Activated T-cell treated with anti-CD3 and anti-CD28 coated beads for 4 hours (primary cell): ENCODE measurements around the gene TMCO5A.
"Not testable (repeated sequence)": the region's sequence is repeated elsewhere in the genome, so short reads cannot be mapped to it uniquely, and the experiment has no call there.

Experiments
- DNase-seq: peaks from one replicate; pipeline ENCODE4 v3.0.0-alpha.2; 2020

Gene TMCO5A

DNA sequence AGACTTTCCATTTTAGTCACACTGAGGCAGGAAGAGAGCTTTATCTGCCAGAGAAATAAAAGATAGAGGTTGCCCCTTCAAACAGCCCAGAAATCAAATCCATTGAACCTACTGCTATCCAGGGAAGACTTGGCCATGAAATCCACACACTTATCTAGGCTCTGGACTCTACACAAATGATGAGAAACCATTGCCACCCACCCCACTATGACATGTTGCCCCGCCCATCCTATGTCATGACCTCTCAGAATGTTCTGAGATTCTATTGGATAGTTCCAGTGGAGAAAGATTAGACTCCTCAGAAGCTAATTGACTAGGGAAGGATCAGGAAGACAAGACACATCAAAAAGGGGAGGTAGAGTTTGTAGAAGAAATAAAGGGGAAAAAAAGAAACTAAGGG is at the start of gene TMCO5A:
TMCO5A (plus strand) TSS at position 301 of the 400 bp plus-strand sequence. CDS start 1,684 bp downstream, outside the sequence.
- no peak for DNase-seq

DNA sequence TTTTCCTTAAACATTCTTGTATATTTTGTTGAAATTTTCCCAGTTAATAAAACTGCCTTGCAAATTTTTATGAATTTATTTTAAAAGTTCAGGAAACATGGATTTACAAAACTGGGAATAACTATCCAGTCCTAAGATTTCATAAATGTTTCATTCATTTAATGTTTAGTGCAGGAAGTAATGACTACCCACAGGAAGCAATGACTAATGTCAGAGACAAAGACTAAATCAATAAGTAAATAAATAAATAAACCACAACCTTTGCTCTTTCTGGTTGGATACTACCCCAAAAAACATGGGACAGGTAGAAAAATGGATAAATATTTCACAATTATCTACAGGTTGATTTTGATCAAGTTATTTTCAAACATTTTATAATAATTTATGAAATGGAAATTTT is 48.8 kb upstream of the TMCO5A start:
- no peak for DNase-seq

DNA sequence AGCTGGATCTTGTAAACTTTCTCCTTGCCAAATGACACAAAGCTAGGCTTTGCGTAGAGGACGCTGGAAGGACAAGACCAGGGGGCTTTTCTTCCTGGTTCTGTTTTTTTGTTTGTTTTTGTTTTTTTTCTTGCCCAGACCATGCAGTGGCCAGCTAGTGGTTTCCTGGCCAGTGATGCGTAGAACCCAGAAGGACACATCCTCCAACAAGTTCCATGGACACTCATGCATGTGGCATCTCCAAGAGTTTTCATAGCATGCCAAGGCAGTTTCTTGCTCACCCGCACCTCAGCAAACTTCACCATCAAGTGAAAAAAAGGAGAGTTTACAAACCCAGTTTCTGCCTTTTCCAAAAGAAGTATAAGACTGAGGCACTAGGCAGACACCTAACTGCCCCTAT is 46.1 kb upstream of the TMCO5A start:
- DNase-seq: no peak

DNA sequence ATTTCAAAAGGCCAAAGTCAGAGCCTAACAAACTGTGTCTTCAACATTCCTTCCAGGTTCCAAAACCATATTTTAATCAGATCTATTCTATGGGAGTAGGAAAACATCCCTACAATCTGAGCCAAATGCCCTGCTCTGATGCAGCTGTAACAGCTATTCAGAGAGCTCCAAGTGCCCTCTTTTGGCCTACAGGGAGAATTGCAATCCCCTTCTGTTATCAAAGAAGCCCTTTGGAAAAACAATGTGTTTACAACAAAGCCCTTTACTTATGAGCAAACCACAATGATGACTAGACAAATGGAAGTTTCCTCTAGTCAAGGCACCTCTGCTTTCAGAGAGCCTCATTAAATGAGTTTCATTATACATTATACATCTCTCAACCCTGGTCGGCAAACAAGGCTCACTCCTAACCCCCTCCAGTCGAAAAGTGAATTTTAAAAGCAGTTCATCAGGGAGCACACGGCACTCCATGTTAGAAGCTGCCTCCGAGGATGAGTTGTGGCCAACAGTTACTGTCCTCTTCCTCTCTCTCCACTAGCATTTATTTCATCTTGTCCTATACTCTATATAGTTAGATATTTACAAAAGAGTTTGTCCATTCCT is 42.6 kb upstream of the TMCO5A start:
- no peak for DNase-seq

DNA sequence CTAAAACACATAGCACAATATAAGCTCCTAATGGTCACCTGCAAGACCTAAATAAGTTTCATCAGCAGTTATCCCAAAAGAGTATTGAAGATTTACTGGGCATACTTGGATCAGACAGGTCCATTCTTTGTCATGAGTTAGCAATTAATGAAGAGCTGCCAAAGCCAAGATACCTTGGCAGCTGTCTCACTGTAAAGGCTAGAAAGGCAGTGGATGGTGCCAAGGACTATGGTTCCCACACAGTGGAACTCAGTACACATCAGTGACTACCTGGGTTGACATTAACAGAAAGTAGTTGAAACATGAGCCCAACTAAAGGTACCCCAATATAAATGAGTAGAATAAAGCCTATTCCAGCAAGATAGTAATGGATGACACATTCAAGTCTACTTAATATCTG is 41.1 kb upstream of the TMCO5A start:
- DNase-seq: no peak

DNA sequence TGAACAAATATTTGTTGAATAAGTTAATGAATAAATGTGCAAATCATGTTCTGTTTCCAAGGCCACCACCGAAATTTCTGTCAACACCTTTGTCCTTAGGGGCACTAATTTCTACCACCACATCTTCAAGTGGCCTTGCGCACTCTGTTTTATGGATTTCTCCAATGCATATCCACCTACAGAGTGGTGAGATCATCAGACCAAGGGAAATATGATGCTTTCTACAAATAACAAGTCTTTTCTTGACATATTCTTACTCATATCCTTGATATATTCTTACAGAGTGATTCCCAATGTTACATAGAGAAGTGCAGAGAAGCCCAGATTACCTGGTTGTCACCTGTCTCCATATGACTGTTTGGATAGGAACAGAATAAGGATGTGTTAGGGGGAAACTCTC is 36.1 kb upstream of the TMCO5A start:
- no peak for DNase-seq

DNA sequence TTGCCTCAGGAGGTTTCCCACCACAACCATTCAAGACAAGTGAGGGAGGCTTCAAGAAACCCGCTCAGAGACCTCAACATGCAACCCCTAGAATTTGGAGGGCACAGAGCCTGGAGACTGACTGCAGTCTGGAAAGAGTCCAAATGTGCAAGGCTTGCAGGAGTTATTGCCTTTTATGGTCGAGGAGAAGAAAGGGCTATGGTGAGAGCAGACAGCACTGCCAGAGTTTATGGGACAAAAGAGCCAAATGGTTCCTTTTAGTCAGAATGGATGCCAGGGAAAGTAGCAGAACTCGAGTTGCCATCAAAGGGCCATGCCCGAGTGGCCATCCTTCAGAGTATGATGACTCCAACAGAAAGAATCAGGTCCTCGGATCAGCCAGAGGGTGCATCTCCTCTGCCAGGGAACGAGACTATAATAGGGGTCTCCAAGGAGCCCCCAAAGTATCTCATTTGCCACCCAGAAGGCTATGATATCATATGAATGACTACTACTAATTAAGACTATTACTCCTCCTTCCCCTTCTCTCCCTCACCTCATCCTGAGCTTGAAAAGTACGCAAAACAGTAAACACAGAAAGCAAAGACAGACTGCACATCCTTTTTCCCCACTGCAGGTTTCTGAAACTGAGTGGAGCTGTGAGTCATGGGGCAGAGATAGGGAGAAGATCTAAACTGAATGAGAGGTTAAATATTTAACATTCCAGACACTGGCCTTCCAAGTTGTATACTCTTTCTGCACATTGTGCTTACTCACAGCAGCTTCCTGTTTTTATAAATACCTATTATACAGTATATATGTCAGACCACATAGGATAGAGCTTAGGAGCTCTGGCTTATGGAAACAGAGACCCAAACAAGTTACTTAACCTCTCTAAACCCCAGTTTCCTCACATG is 33.9 kb upstream of the TMCO5A start:
- DNase-seq: no peak

DNA sequence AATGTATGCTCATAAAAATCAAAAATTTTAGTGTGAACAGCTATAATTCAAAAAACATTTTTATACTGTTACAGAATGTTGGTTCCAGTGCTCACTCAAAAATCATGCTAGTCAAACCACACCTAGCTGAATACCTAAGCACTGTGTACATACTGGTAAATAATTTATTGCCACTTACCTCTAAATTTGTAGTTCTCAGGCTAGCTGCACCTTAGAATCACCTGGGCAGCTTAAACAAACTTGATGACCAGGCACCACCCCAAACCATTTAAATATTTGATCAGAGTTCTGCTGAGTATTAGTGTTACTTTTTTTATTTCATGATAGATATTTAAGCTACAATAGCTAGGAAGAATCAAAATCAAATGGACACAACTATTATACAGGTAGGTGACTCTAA is 32.3 kb upstream of the TMCO5A start:
- no peak for DNase-seq

DNA sequence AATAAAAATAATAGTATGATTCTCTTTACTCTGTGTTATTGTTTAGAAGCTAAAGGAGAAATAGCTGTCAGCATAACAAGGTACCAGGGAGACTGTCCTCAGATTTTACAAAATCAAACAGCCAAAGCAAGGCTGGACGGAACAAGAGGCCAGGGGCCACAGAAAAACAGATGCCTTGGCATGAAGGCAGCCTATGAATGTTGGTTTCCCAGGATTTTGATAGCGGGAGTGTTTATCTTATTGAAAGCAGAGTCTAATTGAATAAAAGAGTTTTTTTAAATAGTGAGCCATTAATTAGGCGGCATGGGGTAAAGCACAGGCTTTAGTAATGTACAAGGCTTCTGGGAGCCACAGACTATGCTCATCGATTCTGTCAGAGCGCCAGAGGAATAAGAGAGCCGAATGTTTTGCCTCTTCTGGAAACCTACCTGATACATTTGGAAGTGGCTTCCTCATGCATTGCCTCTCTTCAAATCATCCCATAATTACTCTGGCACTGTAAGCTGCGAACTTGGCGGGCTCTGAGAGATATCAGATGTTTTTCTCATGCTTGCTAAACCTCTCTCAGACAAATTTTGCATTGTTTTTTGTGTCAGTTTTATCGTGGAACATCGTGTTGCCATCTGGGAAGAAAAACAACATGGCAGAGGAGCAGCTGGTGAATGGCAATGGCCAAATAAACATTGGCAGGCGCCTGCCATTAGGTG is 30.4 kb upstream of the TMCO5A start:
- no peak for DNase-seq

DNA sequence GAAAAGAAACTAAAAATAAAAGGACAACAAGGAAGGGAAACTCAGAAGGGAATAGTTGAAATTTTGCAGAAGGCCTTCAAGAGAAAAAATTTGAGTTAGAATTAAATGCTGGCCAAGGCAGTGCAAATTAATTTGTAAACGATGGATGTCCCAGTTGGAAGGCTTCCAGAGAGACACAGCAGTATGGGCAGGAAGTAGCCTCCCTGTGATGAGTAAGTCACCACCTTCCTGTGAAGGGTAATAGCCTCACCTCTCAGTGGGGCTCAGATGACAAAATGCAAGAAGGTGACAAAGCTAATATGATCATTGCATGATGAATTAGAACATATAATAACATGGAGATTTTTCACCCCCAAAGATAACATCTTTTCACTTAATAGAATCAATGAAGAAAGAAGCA is 27.3 kb upstream of the TMCO5A start:
- DNase-seq: no peak

DNA sequence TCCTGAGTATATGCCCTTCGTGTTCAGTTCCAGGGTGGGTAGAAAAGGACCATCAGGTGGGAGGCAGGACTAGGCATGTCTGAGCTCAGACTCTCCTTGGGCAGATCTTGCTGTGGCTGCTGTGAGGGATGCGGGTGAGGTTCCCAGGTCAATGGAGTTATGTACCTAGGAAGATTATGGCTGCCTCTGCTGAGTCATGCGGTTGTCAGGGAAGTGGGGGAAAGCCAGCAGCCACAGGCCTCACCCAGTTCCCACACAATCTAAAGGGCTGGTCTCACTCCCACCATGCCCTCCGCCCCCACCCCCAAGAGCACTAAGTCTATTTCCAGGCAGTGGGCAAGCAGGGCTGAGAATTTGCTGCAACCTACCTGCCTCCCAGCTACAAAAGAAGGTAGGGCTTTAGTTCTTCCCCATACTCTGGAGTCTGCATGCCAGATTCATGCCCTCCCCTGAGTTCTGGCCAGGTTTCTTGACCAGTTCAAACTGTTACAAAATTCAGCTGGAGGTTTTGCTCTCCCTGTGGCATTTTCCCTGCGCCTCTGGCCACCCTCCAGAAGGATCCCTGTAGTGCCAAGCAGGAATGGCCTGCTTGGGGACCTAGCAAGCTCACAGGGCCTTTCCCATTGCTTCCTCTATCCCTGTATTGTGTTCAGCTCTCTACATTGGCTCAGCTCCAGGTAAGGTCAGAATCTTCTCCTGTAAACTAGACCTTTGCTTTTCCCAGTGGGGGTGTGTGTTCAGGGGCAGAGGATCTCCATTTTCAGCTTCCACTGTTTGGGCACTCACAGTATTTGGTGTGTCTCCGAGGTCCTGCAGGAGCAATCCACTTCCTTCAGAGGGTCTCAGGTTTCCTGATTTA is 12.7 kb upstream of the TMCO5A start:
- DNase-seq: no peak

DNA sequence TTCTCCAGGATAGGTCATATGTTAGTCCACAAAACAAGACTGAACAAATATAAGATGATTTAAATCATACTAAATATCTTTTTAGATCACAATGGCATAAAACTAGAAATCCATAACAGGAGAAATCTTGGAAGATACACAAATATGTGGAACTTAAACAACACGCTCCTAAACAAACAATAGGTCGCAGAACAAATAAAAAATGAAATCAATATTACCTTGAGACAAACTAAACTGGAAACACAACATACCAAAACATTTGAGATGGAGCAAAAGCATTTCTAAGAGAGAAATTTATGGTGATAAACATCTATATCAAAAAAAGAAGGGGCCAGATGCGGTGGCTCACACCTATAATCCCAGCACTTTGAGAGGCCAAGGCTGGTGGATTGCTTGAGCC is 8.3 kb upstream of the TMCO5A start:
- DNase-seq: no peak

DNA sequence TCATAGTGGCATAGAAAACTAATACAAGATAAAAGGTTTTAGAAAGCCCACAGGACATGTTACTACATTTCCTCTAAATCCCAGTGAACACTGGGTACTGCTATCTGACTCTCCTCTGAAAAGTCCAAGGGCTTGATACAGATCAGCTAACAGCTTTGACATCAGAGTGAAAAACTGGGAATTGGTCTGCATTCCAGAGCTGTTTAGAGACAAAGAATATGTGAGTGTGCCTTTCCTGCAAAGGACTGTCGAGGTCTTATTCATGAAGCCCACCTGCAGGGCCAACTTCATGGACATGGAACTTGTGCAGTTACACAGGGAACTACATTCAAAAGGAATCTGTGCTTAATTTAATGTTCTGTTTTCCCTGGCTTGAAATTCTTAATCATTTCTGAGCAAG is 5.2 kb upstream of the TMCO5A start:
- DNase-seq: no peak

DNA sequence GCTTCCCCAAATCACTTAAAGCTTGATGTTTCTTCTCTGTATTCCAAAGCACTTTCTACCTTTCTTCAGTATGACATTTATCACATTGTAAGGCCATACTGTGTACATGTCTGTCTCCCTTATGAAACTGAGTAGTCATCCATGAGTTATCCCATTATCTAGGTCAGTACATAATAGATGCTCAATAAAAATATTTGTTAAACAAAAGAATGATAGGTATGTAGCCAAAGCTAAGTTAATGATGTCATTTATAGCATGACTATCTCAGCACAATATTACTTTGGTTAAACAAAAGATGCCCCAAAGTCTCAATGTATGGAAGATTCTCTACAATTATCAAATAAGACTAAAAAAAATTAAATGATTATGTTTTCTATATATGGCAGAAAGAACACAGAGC is 3.1 kb upstream of the TMCO5A start:
- DNase-seq: no peak

DNA sequence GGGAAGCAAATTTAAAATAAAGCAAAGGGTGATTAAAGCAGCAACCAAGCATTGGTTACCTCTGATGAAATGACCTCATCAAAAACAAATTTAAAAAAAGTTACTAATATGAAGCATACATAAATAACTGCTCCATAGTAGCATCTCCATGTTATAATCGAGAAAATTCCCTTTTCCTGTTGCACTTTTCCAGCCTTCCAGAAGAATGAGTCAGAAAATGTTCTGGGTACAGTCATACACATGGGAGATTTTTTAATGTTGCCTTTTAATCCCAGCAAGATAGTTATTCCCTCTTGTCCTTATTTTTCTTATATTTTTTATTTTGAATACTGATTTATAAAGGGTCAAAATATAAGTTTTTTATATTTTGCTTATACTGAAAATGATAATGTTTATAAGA is 2.6 kb upstream of the TMCO5A start:
- DNase-seq: no peak

DNA sequence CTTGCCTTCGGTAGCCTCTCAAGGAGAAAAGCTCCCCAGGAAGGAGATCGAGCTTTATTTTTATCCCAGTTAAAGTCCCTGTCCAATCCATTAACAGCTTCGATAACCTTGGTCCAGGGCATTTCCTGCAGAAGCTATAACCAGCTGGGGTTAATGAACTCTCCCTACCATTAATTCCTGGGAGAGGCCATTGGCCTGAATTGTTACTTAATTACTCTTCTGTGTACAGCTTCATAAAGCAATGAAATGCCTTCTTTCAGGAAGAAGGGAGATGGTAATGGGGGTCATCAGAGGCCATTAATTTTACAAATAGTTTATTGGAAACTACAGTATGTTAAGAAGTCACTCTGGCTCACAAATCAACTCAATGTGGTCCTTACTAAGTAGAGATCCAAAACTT is 1.9 kb upstream of the TMCO5A start:
- DNase-seq: no peak

DNA sequence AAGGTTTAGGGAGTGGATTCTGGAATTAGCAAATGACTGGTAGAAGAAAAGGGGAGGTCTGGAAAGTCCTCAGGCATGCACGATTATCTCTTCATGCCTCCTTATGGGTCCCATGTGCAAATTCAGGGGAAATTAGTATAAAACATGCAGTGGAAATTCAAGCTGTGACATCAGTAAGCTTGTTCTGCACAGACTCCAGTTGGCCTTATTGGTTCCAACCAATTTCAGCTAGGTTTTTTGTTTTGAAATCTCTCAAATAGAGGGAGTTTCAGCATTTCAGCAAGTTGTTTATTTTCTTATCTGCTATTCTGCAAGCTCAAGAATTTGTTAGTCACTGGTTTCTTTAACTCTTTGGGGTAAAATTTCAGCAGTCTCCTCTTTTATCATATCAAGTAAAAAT is 774 bp upstream of the TMCO5A start:
- DNase-seq: no peak

DNA sequence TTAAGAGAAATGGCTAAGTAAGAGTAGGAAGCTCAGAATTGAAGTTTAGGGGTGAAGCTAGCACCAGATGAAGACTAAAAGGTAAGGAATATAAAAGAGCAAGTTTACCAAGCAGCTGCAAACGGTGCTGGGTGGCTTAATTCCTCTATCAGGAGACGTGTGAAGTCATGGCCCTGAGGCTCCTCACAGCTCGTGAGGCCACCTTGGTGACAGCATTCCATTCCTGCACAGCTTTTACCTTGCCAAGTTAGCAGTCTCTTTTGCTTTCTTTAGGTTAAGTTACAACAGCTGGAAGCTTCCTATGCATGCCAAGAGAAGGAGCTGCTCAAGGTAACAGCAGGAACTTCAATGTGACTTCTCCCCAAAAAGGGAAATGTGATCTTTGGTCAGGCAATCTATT is 6.4 kb downstream of the TMCO5A start:
- no peak for DNase-seq

DNA sequence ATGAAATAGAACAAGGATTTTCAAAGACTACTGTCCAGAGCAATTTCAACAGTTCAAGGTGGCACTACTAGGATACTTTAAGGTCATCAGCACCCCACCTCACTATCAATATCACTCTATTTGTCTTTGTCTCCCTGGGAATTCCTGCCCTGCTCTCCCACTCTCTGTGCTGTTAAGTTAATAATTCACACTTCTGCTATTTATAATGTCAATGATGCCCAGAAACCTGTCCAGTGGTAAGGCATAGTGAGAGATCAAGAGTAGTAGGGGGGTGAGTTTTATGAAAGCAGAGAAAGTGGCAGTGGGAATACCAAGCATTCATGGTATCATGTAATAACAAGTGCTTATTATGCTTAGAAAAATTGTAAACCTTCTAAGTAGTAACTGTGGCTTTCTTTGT is 7.3 kb downstream of the TMCO5A start:
- no peak for DNase-seq

DNA sequence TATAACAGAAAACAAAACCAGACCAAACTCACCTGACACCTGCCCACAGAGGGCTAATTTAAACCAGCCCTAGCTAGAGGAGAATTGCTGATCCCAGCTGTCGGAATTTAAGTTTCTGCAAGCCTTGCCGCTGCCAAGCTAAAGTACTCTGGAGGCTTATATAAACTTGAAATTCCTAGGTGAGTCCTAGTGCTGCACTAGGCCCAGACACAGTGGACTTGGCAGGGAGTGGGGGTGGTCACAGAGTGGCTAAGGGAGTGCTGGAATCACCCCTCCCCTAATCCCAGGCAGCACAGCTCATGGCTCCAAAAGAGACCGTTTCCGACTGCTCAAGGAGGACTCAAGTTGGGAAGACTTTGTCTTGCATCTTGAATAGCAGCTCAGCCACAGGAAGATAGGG is 17.6 kb downstream of the TMCO5A start:
- DNase-seq: no peak

DNA sequence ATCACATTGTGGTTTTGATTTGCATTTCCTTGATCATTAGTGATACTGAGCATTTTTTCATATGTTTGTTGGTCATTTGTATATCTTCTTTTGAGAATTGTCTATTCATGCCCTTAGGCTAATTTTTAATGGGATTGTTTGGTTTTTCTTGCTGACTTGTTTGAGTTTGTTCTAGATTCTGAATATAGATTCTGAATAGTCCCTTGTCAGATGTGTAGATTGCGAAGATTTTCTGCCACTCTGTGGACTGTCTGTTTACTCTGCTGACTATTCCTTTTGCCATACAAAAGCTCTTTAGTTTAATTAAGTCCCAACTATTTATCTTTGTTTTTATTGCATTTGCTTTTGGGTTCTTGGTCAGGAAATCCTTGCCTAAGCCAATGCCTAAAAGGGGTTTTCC is 26.3 kb downstream of the TMCO5A start:
- not testable (repeated sequence) for DNase-seq

DNA sequence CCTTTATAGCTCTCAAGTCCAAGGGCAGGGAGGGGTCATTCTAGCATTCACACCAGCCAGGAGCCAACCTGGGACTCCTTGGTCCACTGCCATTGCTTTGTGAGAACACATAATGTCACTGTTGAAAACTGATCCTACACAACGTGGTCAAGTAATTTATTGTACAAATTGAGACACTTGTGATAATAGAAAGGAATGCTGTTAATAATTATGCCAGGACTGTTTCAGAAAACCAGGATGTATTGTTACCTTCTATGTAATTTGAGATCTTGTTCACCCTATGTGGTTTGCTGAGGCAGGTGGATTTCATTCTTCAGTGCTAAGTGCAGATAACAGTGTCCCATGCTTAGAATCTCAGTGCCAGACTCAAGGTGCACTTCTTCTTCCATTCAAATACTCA is 33.3 kb downstream of the TMCO5A start:
- no peak for DNase-seq

DNA sequence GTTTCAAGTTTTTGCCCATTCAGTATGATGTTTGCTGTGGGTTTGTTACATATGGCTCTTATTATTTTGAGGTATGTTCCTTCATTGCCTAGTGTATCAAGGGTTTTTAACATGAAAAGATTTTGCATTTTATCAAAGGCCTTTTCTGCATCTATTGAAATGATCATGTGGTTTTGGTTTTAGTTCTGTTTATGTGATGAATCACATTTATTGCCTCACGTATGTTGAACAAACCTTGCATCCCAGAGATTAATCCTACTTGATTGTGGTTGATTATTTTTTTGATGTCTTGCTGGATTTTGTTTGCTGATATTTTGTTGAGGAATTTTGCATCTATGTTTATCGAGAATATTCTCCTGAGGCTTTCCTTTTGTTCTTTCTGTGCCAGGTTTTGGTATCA is 39.4 kb downstream of the TMCO5A start:
- DNase-seq: no peak
